NCI-H69 (cell line): Measurements from ENCODE around the gene ARHGEF33.
A peak's percentile ranks its signal among the peaks of the same experiment; 100 is the strongest.

Source experiments
- DNase-seq: peaks from one replicate; lab custom pipeline; 2025; lab: John Stamatoyannopoulos, UW

ARHGEF33 gene

DNA sequence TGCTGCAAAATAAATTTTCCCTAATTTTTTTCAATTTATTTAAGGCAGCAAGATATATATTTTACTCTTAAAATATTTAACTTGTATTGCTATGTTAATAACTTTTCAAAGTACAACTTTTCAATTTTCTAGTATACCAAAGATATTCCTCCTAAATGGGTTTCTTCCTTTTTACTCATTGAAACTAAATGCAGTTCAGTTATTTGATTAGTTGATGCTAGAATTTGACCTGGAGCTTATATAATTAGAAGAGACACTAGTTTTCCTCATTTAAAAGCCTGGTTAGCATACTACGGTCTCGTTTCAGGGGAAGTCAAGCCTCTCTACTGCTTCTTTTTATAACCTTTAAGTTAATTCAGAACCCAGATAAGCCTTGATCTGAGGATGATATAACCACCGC, at the start of gene ARHGEF33:
TSS of gene ARHGEF33 (plus strand) at position 301 of the 400 bp plus-strand sequence. CDS start 29,573 bp downstream, outside the sequence.
- DNase-seq, result no peak

DNA sequence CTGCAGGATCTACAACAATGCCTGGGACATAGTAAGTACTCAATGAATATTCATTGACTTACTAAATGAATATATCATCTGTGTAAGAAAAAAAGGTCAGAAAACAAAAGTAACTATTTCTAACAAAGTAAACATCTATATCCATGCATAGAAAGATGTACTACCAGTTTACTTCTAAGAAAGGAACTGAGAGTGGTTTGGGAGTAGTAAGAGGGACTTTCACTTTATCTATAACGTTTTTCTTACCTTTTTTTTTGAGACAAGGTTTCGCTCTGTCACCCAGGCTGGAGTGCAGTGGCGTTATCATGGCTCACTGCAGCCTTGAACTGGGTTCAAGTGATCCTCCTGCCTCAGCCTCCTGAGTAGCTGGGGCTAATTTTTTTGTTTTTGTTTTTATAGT, 39.6 kb upstream of the ARHGEF33 start:
- DNase-seq, result no peak

GRCh38 chr2:38856165-38856564, 33.5 kb upstream of the ARHGEF33 start:
- DNase-seq, result no peak

DNA sequence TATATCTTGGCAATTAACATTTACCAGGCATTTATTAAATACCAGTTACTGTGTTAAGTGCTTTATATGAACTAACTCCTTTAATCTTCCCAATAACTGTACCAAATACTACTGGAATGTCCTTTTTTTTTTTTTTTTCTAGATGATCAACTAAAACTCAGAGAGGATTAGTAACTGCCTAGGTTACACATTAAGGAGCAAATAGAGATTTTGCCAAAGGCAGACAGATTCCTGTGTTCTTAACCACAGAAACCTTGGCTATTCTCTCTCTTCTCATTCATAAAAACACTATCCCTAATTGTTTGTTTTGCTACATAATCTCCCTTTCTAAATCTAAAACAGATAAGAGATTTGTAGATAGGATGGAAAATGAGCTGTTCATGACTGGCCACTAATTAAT, 27.2 kb upstream of the ARHGEF33 start:
- DNase-seq, result no peak

- no peak for DNase-seq
Measured at GRCh38 chr2:38863061-38863695, 26.5 kb upstream of the ARHGEF33 start.

GRCh38 chr2:38866773-38867443, 22.8 kb upstream of the ARHGEF33 start:
- no peak for DNase-seq

DNA sequence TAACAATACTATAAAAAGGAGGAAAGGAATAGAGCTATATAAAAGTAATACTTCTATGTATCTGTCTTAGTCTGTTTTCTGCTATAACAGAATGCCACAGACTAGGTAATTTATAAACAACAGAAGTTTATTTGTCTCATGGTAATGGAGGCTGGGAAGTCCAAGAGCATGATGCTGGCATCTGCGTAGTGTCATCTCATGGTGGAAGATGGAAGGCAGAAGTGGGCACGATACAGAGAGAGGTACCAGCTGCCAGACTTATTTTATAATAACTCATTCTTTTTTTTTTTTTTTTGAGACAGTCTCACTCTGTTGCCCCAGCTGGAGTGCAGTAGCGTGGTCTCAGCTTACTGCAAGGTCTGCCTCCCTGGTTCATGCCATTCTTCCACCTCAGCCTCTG, 18.2 kb upstream of the ARHGEF33 start:
- DNase-seq, result no peak

GRCh38 chr2:38873763-38874162, 15.9 kb upstream of the ARHGEF33 start:
- no peak for DNase-seq

DNA sequence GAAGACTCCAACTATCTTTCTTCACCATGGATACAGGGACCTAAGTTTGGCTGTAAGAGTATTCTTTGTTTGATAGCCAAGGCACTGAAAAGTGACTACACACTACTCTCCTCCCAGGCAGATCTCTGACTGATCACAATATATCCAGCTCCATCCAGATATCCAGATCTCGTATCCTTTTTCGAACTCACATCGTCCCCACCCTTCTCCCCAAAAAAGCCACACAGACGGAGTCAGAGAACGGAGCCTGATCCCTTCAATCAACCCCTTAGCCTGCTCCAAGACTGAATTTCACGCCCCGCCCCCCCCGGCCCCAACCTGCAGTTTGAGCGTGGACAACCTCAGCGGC, 14.5 kb upstream of the ARHGEF33 start:
- DNase-seq, result peak; percentile 9

DNA sequence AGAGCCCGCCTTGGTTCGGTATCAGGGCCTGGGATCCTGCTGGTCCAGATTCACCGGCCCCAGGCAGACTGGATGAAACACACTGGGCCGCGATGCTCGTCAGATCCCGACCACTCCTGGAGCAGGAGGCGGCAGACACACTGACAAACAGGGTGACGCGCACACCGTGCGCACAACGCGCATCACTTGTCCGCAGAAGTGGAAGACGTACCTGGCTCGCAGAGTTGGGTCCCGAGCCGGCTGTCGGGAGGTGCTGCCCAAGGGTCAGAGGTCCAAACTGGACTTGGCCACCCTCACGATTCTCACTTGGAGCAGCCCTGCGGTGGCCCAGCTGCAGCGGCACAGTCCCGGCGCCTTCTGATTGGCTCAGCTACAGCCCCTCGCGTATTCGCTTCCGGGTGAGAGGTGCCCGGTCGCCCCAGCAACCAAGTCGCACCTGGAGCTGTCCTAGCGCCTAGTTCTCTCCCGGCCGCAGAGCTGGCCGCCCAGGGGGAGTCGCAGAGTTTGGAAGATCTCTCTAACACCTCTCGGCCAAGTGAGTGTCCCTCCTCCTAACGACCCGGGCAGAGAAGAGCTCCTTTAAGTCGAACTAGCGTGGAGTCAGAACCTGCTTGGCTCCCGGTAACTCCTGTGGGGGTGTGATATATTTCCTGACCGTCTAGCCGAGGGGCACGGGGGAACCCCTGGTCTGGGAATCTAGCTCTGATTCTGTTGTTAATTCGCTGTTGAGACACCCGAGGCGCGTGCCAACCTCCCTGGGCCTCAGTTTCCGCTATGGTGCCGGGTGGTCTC, 13.9 kb upstream of the ARHGEF33 start, which contains the start of the genes DHX57 and MORN2:
TSS of gene DHX57 (minus strand) at position 359 of the 792 bp plus-strand sequence. CDS start 7,529 bp downstream, outside the sequence.
TSS of gene MORN2 (plus strand) at position 401 of the 792 bp plus-strand sequence.
- DNase-seq, result peak; percentile 83

- no peak for DNase-seq
Measured at GRCh38 chr2:38876407-38876806, 13.3 kb upstream of the ARHGEF33 start.

GRCh38 chr2:38886063-38886462, 3.6 kb upstream of the ARHGEF33 start:
- no peak for DNase-seq

GRCh38 chr2:38887347-38887746, 2.3 kb upstream of the ARHGEF33 start:
- DNase-seq, result no peak

GRCh38 chr2:38887902-38888554, 1.6 kb upstream of the ARHGEF33 start:
- DNase-seq, result no peak

DNA sequence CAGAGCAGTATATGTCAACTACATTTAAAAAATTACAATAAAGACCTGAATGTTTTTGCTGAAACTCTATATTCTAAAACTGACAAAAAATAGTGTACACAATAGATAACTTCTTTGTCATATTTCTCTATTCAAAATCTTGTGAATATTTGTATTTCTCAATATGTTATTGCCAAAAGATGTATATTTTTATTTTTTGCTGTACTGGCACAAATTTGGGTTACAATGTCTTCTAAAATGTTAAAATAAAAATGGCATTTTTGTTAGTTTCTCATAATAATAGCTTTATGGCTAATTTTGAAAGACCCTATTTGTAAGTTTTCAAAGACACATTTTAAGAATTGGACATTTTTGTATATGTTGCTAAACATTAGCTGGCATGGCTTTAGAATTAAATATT, 630 bp upstream of the ARHGEF33 start:
- no peak for DNase-seq

DNA sequence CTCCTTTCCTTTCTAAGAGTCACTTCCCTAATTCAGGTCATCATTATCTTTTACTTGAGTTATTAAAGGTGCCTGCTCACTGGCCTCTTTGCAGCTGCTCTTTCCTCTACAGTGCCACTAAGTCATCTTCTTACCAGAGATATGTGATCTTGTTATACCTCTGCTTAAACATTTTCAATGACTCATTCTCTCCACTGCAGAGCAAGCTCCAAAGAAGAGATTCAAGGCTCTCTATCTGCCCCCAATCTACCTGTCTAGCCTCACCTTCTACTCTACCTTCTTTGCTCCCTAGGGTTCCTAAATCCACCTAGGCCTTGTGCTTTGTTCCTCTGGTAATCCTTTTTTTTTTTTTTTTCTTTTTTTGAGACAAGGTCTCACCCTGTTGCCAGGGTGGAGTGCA, 3.1 kb downstream of the ARHGEF33 start:
- no peak for DNase-seq

GRCh38 chr2:38898256-38898655, 8.6 kb downstream of the ARHGEF33 start:
- DNase-seq, result no peak

- no peak for DNase-seq
Measured at GRCh38 chr2:38900726-38901125, 11.1 kb downstream of the ARHGEF33 start.

DNA sequence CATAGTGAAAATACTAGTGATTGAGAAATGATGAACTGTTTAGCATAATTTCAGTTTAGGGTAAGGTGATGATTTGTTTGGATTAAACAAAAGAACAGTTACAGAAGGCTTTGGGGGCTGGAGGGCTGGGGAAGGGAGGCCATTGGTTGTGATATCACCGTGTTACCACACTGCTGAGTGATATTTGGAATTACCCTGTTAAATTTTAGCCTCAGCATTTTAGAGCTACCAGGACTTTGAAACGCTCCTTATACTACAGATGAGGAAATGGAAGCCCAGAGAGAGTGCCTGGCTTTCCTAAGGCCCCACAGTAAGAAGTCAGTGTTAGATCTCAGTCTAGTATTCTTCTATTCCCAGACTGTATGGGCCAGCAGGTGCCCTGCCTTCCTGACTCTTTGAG, 15.6 kb downstream of the ARHGEF33 start:
- no peak for DNase-seq

DNA sequence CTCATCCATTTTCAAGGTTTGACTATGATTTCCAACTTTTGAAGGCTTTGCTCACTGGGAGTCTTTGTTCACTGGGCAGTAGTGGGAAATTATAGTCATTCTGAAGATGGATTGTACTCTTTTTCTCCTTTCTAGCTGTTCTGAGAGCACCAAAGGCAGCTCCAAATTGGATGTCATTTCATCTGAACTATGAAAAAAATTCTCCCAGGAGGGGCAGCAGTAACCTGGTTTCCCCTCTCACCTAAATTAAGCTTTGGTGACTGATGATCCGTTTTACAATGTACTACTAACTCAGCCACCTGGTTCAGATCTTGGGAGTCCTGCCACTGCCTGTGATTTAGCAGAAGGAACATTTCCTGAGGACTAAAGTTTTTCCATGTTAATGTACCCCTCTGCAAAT, 17.6 kb downstream of the ARHGEF33 start:
- no peak for DNase-seq

DNA sequence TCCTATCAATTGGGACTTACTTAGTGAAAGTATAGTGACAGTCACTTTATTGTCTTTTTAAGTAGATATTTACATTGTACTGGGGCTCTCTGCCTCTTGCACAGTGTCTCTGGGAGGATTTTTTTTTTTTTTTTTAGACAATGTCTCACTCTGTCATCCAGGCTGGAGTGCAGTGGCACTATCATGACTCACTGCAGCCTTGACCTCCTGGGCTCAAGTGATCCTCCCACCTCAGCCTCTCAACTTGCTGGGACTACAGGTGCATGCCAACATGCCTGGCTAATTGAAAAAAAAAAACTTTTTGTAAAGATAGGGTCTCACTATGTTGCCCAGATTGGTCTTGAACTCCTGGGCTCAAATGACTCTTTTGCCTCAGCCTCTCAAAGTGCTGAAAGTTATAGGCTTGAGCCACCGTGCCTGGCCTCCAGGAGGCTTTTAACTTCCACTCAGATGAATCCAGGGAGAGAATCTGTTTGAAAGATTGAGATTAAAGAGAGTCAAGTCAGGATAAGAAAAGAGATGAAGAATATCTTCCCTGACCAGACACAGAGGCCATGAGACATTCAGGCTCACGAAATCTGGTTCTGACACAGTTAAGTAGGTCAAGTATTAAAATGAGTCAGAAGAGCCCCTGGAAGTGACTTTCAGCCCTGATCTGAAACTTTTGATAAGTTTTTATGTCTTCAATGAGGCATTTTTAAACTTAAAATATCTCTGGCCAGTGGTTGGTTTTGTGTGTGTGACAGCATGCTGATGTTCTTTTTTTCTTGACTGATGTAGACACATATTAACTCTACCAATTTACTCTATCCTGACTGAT, 18.3 kb downstream of the ARHGEF33 start:
- DNase-seq, result no peak

DNA sequence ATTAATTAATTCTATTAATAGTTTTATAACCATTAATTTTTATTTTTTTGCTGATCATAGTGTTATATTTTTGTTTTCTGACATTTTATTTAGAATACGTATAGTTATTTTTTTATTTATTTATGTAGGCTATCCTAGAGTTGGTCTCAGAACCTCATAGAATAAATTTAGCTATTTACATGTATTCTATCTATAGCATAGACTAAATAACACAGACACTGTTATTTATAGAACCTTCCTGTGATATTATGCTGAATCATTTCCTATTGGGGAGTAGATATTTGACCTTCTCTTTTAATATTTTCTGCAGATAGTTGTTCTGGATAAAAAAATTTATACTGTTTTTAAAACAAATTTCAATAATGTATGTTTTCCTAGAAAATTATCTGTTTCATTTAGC, 20.2 kb downstream of the ARHGEF33 start:
- no peak for DNase-seq
